Stimulated activated naive B cell treated with anti-CD40 and anti-IgM and Interleukin-4, amounts not matched to agents 10 μg/mL and 1 μg/mL and 100 μg/mL, for 72 hours (primary cell): ENCODE results near the gene TRAF1.
A peak's percentile ranks its signal among the peaks of the same experiment; 100 is the strongest.

Source experiments
- ATAC-seq, 2 donors: fragments of 150-1000 bp; cut with Tn5 transposase; replicated peaks; 2 replicates each; pipeline ENCODE4 v1.10.0; 2021; ENCODE audit warnings: moderate library complexity in 1 of 2
- DNase-seq: peaks from one replicate; pipeline ENCODE4 v3.0.0; 2021
- H3K27ac Mint-ChIP-seq: one replicate; pipeline ENCODE4 v1.8.0; 2022; ENCODE audit warnings: mild to moderate bottlenecking, mixed read lengths
- H3K27me3 Mint-ChIP-seq, 2 donors: one replicate each; pipeline ENCODE4 v1.8.0; 2022; ENCODE audit warnings: mixed read lengths in 2 of 2
- H3K36me3 Mint-ChIP-seq, 2 donors: one replicate each; pipeline ENCODE4 v1.8.0; 2022; ENCODE audit warnings: mixed read lengths in 2 of 2, mild to moderate bottlenecking in 1 of 2
- H3K4me1 Mint-ChIP-seq, 2 donors: one replicate each; pipeline ENCODE4 v1.8.0; 2022; ENCODE audit warnings: mixed read lengths in 2 of 2, mild to moderate bottlenecking in 1 of 2
- H3K4me3 Mint-ChIP-seq, 2 donors: one replicate each; pipeline ENCODE4 v1.8.0; 2022; ENCODE audit warnings: mild to moderate bottlenecking in 2 of 2, mixed read lengths in 2 of 2, moderate library complexity in 1 of 2
- H3K9me3 Mint-ChIP-seq, 2 donors: one replicate each; pipeline ENCODE4 v1.8.0; 2022; ENCODE audit warnings: mixed read lengths in 2 of 2, mild to moderate bottlenecking in 1 of 2

Gene TRAF1

DNA sequence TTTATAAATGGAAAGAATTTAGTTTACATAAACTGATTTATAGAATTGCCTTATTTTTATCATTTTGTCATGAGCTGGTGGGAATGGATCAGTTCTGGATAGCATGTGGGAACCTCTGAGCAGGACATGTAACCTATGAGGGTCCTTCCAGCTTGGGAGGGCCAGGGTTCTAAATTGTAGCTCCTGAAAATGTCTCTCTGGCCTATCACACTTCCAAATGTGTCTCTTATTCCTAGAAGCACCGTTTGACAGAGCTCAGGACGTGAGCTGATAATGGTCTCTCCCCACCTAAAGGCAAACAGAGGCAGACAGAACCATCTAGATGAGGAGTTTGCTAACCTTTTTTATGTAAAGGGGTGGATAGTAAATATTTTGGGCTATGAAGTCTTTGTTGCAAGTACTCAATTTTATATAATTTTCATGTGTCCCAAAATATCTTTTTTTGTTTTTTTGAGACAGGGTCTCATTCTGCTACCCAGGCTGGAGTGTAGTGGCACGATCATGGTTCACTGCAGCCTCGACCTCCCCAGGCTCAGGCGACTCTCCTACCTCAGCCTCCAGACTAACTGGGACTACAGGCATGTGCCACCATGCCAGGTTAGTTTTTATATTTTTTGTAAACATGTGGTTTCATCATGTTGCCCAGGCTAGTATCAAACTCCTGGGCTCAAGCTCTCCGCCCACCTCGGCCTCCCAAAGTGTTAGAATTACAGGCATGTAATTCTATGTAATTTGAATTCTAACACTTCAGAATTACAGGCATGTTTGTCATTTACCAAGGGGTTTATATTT, 4.0 kb downstream of the TRAF1 start:
- peak overlapping the region; percentile 89 to 96 for H3K4me3 Mint-ChIP-seq
- no peaks in the 10 kb centered on the region for H3K9me3 Mint-ChIP-seq

DNA sequence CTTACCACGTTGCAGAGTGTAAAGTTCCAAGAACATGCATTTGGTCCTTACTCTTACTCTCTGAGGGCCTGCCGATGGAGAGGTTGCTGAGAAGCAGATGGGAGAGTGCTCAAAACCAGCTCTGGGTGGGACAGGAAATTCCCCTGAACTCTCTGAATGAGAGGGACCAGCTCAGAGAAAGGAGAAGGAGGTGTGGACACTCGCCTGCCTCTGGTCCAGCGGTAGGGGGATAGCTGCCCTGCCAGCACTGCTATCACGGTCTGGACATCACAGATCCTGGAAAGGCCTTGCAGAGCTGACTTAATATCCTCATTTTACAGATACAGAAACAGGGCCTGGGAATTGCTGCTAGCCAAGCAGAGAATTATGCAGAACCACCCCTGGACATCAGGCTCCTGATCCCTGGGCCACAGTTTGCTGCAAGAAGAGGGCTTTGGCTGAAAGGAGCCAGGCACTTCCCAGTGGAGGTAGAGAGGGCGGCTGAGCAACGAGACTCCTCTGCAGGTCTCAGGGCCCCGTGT, 4.9 kb downstream of the TRAF1 start:
- Mint-ChIP-seq H3K4me1 (peaks cover 55 to 92% of the 10 kb centered on the region in 2 donors), H3K36me3 (peaks cover 77 to 89% of the 10 kb centered on the region in 2 donors), H3K9me3 (peaks cover 0 to 2% of the 10 kb centered on the region in 2 donors), H3K27ac (peak overlapping the region; percentile 94), H3K27me3 (no peaks in the 10 kb centered on the region), H3K4me3 (peak overlapping the region; percentile 89 to 96)
- peak; percentile 6 to 16 for ATAC-seq
- DNase-seq, result no peak

More for the DNA sequence above, 4.0 kb downstream of the TRAF1 start:
- H3K36me3 Mint-ChIP-seq, result peaks cover 68 to 81% of the 10 kb centered on the region in 2 donors
- H3K4me1 Mint-ChIP-seq, result peaks cover 56 to 92% of the 10 kb centered on the region in 2 donors
- DNase-seq (no peak), ATAC-seq (no peak)
- peak overlapping the region; percentile 94 for H3K27ac Mint-ChIP-seq
- H3K27me3 Mint-ChIP-seq, result no peaks in the 10 kb centered on the region

DNA sequence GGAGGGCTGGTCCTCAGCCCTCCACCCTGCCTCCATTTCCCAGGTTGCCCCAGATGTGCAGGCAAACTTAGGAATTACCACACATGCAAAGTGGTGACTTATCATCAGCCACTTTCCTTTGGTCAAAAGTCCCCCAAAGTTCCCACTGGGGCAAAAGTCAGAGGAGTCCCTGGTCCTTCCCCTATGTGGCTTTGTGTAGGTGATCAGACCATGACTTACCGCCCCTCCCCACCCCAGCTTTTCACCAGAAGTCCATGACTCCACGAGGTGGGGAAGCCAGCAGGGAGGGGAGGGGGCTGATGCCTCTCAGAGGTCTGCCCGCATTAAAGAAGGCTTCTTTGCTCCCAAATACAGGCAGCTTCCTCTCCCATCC, 5.8 kb downstream of the TRAF1 start:
- ATAC-seq (peak; percentile 57 to 59), DNase-seq (no peak)
- Mint-ChIP-seq H3K4me3 (peak overlapping the region; percentile 89 to 96), H3K36me3 (peaks cover 75 to 93% of the 10 kb centered on the region in 2 donors), H3K9me3 (peaks cover 0 to 2% of the 10 kb centered on the region in 2 donors), H3K27ac (peak overlapping the region; percentile 94), H3K4me1 (peaks cover 58 to 91% of the 10 kb centered on the region in 2 donors), H3K27me3 (no peaks in the 10 kb centered on the region)

DNA sequence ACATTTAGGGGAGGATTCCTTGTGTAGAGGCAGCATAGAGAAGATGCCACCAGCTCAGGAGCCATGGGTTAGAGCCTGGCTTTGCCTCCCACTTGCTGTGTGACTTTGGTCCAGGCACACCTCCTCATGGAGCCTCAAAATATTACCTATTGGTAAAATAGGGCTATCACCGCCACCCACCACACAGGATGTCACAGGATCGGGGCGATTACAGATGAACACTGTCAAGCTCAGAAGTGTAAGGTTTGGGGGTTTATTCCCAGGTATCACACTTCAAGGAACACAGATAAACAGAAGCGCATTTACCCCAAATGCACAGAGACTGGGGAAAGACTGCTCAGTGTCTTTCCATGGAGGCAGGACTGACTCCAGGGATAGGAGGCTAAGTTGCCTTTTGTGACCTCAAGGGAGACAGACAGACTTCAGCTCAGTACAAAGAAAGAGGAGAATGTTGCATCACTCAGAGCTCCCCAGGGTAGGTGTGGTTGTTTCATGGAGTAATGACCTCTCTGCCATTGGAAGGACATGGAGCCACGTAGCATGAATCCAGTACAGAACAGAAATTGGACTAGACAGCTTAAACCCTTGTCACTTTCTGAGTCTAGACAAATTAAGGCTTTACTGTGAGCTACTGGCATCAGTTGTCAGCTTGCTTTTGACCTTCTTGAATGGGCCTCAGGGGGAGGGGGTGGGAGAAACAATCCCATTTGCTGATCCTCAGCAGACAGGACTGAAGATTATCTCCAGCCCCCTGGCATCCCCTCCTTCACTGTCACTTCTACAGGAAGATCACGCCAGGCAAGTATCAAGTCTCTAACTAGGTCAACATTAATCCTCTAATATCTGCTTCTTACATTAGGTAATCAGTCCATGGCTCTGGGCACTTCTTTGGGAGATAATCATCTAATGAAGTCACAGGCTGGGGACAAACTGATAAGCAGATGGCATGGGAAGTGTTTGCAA, 6.5 kb downstream of the TRAF1 start:
- Mint-ChIP-seq H3K36me3 (peaks cover 71 to 88% of the 10 kb centered on the region in 2 donors), H3K4me1 (peaks cover 58 to 90% of the 10 kb centered on the region in 2 donors), H3K4me3 (peak overlapping the region; percentile 89 to 96), H3K27me3 (no peaks in the 10 kb centered on the region), H3K27ac (peak overlapping the region; percentile 94), H3K9me3 (peaks cover 0 to 2% of the 10 kb centered on the region in 2 donors)
- DNase-seq (no peak), ATAC-seq (no peak)

DNA sequence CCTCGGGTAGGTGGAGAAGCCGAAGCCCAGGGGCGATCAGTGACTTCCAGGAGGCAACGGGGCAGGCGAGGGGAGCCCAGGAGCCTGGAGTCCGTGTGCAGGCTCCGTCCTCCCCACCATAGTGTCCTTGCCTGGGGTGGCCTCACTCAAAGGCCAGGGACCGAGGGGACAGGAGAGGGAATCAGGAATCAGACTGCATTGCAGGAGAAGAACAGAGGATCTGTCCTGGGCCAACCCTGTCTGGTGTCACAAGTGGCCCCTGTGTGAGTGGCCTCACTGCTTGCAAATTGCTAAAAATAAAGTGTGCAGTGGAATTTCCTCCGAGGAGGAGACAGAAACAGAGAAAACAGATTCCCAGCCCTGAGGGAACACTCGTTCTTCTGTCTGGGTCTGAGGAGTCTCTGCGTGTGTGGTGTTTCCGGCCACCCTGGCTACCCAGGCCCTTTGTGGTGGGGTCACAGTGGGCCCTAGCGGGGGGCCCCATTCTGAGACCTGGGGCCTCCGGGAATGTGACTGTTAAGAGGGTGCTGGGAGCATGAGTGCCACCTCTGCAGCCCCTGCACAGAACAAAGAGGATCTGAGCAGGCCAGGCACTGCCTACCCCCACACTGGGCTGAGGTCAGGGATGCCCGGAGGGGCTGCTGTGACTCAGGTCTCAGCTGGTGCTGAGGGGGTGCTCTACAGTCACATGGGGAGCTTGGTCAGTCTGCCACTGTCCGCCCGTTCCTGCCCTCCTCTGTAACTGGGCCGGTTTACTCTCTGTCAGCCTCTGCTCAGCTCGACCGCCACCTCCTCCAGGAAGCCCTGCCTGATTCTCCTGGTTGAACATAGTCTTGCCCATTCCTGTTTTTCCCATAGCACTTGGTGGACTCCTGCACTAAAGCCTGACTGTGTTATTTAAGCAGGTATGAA, 7.4 kb downstream of the TRAF1 start:
- H3K27me3 Mint-ChIP-seq, result no peaks in the 10 kb centered on the region
- peaks cover 0 to 2% of the 10 kb centered on the region in 2 donors for H3K9me3 Mint-ChIP-seq
- peaks cover 64 to 90% of the 10 kb centered on the region in 2 donors for H3K4me1 Mint-ChIP-seq
- no peak for DNase-seq
- H3K27ac Mint-ChIP-seq, result peak overlapping the region; percentile 94
- H3K36me3 Mint-ChIP-seq, result peaks cover 70 to 88% of the 10 kb centered on the region in 2 donors
- no peak for ATAC-seq
- peak overlapping the region; percentile 89 to 96 for H3K4me3 Mint-ChIP-seq

DNA sequence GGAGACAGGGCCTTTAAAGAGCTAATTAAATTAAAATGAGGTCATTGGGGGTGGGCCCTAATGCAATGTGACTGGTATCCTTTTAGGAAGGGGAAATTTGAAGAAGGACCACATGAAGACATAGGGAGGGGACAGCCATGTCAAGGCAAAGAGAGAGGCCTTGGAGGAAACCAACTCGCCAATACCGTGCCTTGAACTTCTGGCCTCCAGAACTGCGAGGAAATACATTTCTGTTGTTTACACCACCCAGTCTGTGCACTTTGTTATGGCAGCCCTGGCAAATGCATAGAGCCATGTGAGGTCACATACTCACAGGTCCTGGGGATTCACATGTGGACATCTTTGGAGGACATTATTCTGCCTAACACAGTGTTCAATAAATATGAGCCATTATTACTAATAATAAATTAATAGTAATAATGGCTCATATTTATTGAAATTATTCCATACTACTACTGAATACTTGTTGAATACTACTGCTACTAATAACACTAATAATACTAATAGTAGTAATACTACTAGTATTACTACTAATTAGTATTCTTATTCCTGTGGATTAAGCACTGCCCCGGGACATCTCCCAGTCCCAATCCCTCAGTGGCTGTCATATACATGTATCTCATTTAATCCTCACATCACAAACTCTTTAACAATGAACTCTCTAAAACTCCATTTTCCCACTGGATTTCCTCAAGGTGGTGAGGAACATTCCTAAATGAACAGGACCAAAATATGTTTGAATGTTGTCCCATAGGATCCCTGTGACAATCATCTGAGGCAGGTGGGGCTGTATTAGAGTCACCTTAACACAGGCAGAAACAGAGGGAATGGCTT, 8.4 kb downstream of the TRAF1 start:
- Mint-ChIP-seq H3K9me3 (peaks cover 0 to 2% of the 10 kb centered on the region in 2 donors), H3K27ac (peak overlapping the region; percentile 94), H3K4me1 (peaks cover 65 to 90% of the 10 kb centered on the region in 2 donors), H3K27me3 (no peaks in the 10 kb centered on the region), H3K36me3 (peaks cover 69 to 88% of the 10 kb centered on the region in 2 donors), H3K4me3 (peak overlapping the region; percentile 89 to 96)
- no peak for ATAC-seq
- no peak for DNase-seq

DNA sequence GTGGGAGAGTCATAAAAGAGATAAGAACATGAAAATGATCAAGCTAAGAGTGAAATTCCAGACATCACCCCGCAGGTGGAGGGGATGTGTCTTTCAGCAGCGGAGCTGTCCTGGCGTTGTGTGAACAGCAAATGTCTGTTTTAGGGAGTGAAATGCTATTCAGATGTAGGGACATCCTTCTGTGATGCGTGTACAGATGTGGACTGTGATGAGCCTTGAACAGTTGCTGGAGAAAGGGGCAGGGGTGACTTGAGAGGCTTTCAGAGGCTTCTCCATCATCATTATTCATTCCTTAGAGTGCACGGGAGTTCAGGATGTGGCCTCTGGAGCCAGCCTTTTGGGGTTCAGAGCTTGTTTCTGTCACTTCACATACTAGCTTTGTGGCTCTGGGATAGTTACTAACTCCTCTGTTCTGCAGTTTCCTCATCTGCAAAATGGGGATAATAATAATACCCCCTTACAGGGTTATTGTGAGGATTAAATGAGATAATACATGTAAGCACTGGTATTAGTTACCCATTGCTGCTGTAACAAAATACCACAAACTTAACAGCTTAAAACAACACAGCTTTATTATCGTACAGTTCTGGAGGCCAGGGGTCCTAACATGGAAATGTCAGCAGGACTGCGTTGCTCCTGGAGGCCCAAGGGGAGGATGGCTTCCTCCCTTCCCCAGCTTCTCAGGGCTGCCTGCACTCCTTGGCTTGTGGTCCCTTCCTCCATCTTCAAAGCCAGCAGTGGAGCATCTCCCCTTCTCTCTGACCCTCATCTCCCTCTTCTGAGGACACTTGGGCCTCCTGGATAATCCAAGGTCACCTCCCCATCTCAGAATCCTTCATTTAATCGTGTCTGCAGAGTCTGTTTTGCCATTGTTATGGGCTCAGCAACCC, 9.4 kb downstream of the TRAF1 start:
- H3K27me3 Mint-ChIP-seq, result no peaks in the 10 kb centered on the region
- H3K36me3 Mint-ChIP-seq, result peaks cover 78 to 88% of the 10 kb centered on the region in 2 donors
- peaks cover 70 to 90% of the 10 kb centered on the region in 2 donors for H3K4me1 Mint-ChIP-seq
- H3K9me3 Mint-ChIP-seq, result peaks cover 0 to 2% of the 10 kb centered on the region in 2 donors
- ATAC-seq (no peak), DNase-seq (no peak)
- H3K4me3 Mint-ChIP-seq, result peak overlapping the region; percentile 46 to 75
- peak overlapping the region; percentile 86 for H3K27ac Mint-ChIP-seq

DNA sequence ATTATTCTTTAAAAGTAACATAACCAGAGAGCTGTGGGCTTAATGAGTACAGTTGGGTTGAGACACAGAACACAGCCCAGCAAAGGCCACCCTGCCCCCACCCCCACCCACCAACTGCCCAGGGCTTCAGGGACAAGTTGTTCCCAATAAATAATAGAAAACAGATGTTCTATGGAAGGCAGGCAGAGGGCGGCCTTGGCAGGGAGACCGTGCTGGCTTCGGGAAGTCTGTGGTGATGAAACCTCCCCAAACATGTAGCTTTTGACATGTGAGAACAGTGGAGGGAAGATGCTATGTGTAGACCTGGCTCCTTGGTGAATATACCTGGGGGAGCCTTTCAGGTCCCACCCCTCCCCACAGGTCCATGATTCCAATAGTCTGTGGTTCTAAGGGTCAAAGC, 10.0 kb downstream of the TRAF1 start:
- DNase-seq, result no peak

DNA sequence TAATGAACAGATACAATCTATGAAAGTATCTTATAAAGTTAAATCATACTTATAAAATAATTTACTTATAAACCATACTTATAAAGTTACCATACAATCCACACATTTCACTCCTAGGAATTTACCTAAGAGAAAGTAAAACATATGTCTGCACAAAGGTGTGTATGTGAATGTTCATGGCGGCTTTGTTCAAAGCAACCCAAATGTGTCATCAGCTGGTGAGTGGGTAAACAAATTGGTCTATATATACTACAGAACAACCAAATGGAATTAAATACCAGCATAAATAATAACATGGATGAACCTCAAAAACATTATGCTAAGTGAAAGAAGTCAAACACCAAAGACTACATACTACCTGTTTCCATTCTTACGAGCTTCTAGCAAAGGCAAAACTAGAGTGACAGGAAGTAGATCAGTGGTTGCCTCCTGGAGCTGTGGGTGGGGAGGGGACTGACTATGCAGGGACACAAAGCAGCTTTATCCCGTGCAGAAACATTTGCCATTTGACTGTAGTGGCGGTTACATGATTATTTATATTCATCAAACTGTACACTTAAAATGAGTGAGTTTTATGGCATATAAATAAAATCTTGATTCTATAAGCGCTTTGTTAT, 10.6 kb downstream of the TRAF1 start:
- H3K27me3 Mint-ChIP-seq, result no peaks in the 10 kb centered on the region
- peaks cover 78 to 90% of the 10 kb centered on the region in 2 donors for H3K36me3 Mint-ChIP-seq
- peak; percentile 41 to 54 for ATAC-seq
- H3K27ac Mint-ChIP-seq, result no peak overlapping the region
- DNase-seq, result no peak
- H3K4me3 Mint-ChIP-seq, result peak overlapping the region in 1 of 2 donors; percentile 22
- H3K9me3 Mint-ChIP-seq, result peaks cover 0 to 2% of the 10 kb centered on the region in 2 donors
- peaks cover 72 to 90% of the 10 kb centered on the region in 2 donors for H3K4me1 Mint-ChIP-seq

More for the DNA sequence above, 10.0 kb downstream of the TRAF1 start:
- Mint-ChIP-seq H3K27me3 (no peaks in the 10 kb centered on the region), H3K4me1 (peaks cover 71 to 90% of the 10 kb centered on the region in 2 donors), H3K9me3 (peaks cover 0 to 2% of the 10 kb centered on the region in 2 donors), H3K27ac (peak overlapping the region; percentile 86), H3K36me3 (peaks cover 78 to 89% of the 10 kb centered on the region in 2 donors), H3K4me3 (peak overlapping the region; percentile 46 to 75)
- no peak for ATAC-seq

DNA sequence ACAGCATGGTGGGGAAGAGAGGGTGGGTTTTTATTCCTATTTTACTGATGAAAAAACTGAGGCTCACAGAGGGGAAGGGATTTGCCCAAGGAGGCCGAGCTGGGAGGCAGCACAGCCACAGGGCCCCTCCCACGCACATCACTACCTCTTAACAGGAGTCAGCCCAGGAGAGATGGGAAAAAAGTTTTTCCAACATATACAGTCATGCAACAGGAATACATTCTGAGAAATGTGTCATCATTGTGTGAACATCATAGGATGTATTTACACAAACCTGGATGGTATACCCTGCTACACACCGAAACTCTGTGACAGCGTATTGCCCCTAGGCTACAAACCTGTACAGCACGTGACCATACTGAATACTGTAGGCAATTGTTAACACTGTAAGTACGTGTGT, 11.6 kb downstream of the TRAF1 start:
- Mint-ChIP-seq H3K27me3 (no peaks in the 10 kb centered on the region), H3K27ac (peak overlapping the region; percentile 80), H3K9me3 (peaks cover 0 to 2% of the 10 kb centered on the region in 2 donors), H3K4me1 (peaks cover 68 to 90% of the 10 kb centered on the region in 2 donors), H3K36me3 (peaks cover 79 to 90% of the 10 kb centered on the region in 2 donors), H3K4me3 (peak overlapping the region in 1 of 2 donors; percentile 35)
- ATAC-seq (no peak), DNase-seq (no peak)

DNA sequence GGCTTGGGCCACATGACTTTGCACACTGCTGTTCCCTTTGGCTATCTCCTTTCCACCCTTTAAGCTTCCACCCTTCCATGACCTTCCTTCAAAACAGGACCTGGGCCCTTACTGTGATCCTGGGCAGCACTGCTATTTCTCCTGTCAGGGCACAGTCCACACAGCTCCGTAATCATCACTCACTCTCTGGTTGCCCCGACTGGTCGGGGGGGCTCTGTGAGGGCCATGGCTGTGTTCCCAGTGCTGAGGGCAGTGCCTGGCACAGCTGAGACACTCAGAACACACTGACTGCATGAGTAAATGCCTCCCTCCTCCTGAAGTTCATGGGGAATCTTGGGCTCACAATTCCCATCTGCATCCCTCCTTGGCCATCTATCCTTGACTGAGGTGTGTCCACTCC, 12.2 kb downstream of the TRAF1 start:
- H3K4me1 Mint-ChIP-seq, result peaks cover 68 to 90% of the 10 kb centered on the region in 2 donors
- peak overlapping the region; percentile 80 for H3K27ac Mint-ChIP-seq
- H3K36me3 Mint-ChIP-seq, result peaks cover 77 to 90% of the 10 kb centered on the region in 2 donors
- no peak overlapping the region for H3K4me3 Mint-ChIP-seq
- ATAC-seq (no peak), DNase-seq (no peak)
- peaks cover 0 to 2% of the 10 kb centered on the region in 2 donors for H3K9me3 Mint-ChIP-seq
- H3K27me3 Mint-ChIP-seq, result no peaks in the 10 kb centered on the region
